RWPE2 (cell line): ENCODE results near the gene NUP42.

ENCODE experiments used
- ATAC-seq: fragments of 200-7000 bp; cut with Tn5 transposase; 3 replicates; pipeline ENCODE4 v1.9.1; 2021; ENCODE audit warnings: low read depth
- DNase-seq: peaks from one replicate; pipeline ENCODE4 v3.0.0-alpha.2; 2020; ENCODE audit warnings: low spot score
- H3K27ac ChIP-seq: fragments of 450-650 bp; 2 replicates; pipeline ENCODE4 v1.5.1; 2017; ENCODE audit warnings: mild to moderate bottlenecking; ENCODE audit not compliant: poor library complexity, severe bottlenecking
- H3K27me3 ChIP-seq: fragments of 250-450 bp; sonication (Bioruptor Pico); 2 replicates; pipeline ENCODE4 v1.5.1; 2021; ENCODE audit warnings: mild to moderate bottlenecking, moderate library complexity; ENCODE audit not compliant: insufficient read depth, poor library complexity, severe bottlenecking
- H3K36me3 ChIP-seq: fragments of 250-450 bp; sonication (Bioruptor Pico); 2 replicates; pipeline ENCODE4 v1.5.1; 2020; ENCODE audit warnings: low read depth, mild to moderate bottlenecking, moderate library complexity
- H3K4me1 ChIP-seq: fragments of 250-450 bp; sonication (Bioruptor Pico); 2 replicates; pipeline ENCODE4 v1.5.1; 2021; ENCODE audit warnings: mild to moderate bottlenecking, moderate library complexity; ENCODE audit not compliant: insufficient read depth, poor library complexity, severe bottlenecking
- H3K4me3 ChIP-seq: fragments of 250-450 bp; sonication (Bioruptor Pico); 2 replicates; pipeline ENCODE4 v1.5.1; 2021; ENCODE audit warnings: mild to moderate bottlenecking, moderate library complexity; ENCODE audit not compliant: severe bottlenecking
- H3K9me3 ChIP-seq: fragments of 250-450 bp; sonication (Bioruptor Pico); 2 replicates; pipeline ENCODE4 v1.5.1; 2021; ENCODE audit warnings: mild to moderate bottlenecking, moderate library complexity; ENCODE audit not compliant: severe bottlenecking
- CTCF ChIP-seq: fragments of 450-650 bp; IDR thresholded peaks from one replicate; pipeline ENCODE4 v1.5.1; 2017; ENCODE audit warnings: mild to moderate bottlenecking, moderate library complexity; ENCODE audit not compliant: poor library complexity, severe bottlenecking

NUP42 gene

DNA sequence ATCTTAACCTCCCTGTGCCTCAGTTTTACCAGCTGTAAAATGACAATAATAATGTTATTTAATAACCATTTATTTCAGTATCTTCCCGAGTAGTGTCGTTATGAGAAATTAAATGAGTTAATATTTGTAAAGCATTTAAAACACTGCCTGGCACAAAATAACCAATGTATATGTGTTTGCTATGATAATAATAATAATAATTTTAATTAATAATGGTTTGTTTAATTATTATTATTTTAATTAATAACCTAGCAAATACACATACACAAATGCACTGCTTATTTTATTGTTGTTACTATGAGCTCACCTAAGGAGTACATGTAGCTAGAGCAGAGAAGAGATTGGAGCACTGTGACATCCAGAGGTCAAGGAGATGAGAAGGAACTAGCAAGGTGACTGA, 46.6 kb downstream of the NUP42 start:
- Histone ChIP-seq H3K4me1 (no peaks in the 10 kb centered on the region), H3K27me3 (no peaks in the 10 kb centered on the region), H3K36me3 (no peaks in the 10 kb centered on the region), H3K9me3 (no peaks in the 10 kb centered on the region), H3K4me3 (no peak overlapping the region), H3K27ac (no peak overlapping the region)
- no peak for ATAC-seq
- no peak for TF ChIP-seq CTCF
- DNase-seq: no peak

- Histone ChIP-seq H3K27me3 (no peaks in the 10 kb centered on the region), H3K4me3 (no peak overlapping the region), H3K27ac (no peak overlapping the region), H3K9me3 (no peaks in the 10 kb centered on the region), H3K36me3 (no peaks in the 10 kb centered on the region), H3K4me1 (peaks cover 6% of the 10 kb centered on the region)
- DNase-seq: no peak
- no peak for TF ChIP-seq CTCF
- no peak for ATAC-seq
Measured at GRCh38 chr7:23230641-23231101, 48.8 kb downstream of the NUP42 start.

- DNase-seq (no peak), ATAC-seq (no peak)
- no peak overlapping the region for H3K4me3 ChIP-seq
- no peak for TF ChIP-seq CTCF
- no peaks in the 10 kb centered on the region for H3K9me3 ChIP-seq
- H3K27ac ChIP-seq: no peak overlapping the region
- no peaks in the 10 kb centered on the region for H3K27me3 ChIP-seq
- H3K4me1 ChIP-seq: peaks cover 10% of the 10 kb centered on the region
- no peaks in the 10 kb centered on the region for H3K36me3 ChIP-seq
Measured at GRCh38 chr7:23232966-23233365, 51.1 kb downstream of the NUP42 start.

DNA sequence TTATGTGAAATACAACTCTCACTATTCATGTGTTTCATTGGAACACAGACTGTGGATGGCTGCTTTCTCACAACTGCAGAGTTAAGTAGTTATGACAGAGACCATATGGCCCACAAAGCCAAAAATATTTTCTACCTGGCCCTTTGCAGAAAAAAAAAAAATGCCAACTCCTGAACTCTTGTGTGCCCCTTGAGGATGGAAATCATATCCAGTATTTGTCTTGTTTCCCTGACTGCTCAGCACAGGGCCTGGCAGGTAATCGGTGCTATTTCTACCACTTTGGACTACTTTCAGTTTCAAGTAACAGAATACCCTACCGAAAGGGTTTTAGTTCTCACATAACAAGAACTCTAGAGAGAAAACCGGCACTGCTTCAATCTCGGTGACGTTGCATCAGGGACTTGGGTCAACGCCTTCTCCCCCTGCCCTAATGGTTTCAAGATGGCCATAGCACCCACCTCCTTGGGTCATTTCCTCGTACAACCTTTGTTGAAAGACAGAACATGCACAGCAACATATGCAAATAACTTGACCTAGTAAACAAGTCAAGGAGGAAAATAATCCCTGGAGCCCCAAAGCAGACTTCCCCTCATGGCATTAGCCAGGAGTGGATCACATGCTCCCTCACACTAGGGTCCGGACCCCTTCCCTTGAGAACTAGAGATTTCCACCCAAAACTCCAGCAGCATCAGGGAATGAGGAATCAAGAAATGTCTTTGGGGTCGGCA, 52.9 kb downstream of the NUP42 start:
- TF ChIP-seq CTCF: no peak
- Histone ChIP-seq H3K9me3 (no peaks in the 10 kb centered on the region), H3K27me3 (no peaks in the 10 kb centered on the region), H3K4me1 (peaks cover 10% of the 10 kb centered on the region), H3K4me3 (no peak overlapping the region), H3K27ac (no peak overlapping the region), H3K36me3 (no peaks in the 10 kb centered on the region)
- DNase-seq (no peak), ATAC-seq (no peak)

- TF ChIP-seq CTCF: no peak
- H3K27me3 ChIP-seq: no peaks in the 10 kb centered on the region
- no peak overlapping the region for H3K27ac ChIP-seq
- DNase-seq (peak; percentile 95), ATAC-seq (peak; percentile 99)
- no peaks in the 10 kb centered on the region for H3K9me3 ChIP-seq
- no peaks in the 10 kb centered on the region for H3K36me3 ChIP-seq
- H3K4me3 ChIP-seq: no peak overlapping the region
- H3K4me1 ChIP-seq: peaks cover 10% of the 10 kb centered on the region
Measured at GRCh38 chr7:23235813-23236221, 54.0 kb downstream of the NUP42 start.
